Measurements from ENCODE around the gene FAM8A1. TPM values are rescaled to one million over a fixed set of nuclear protein-coding genes. Genes with fewer than 3 reads are reported as not detected.

Gene FAM8A1
- total and polyA plus RNA-seq, 2 of the 13 experiments (the other 11 are each of a cell fraction or from before 2014, with no cell fraction given), result 30.5 to 34.3 TPM

Small RNA genes lying within 50 kb of the gene (small RNA-seq; reads per million reads assigned to genes)
- 0 reads per million in 3 experiments for gene RNU6-190P (ENCODE audit: insufficient read depth in 2 of 3, insufficient read length in 3 of 3, low read depth in 2 of 3, low replicate concordance in 1 of 3)
- gene SUMO2P13 (ENCODE audit: insufficient read depth in 2 of 3, insufficient read length in 3 of 3, low read depth in 2 of 3, low replicate concordance in 1 of 3), result 0 reads per million in 3 experiments

Other genes with a start within 250 kb of the FAM8A1 start
- gene CAP2, start 206.7 kb upstream of the FAM8A1 start, total RNA-seq (2016; rRNA removed; fragmentation: Illumina TruSeq; extraction: Trizol), result 7.9 and 8.8 TPM in 2 replicates
- 35.7 and 53.1 TPM in 2 replicates for gene CAP2, start 206.7 kb upstream of the FAM8A1 start, polyA plus RNA-seq (2011; rRNA removed)
- gene NUP153, start 106.6 kb downstream of the FAM8A1 start, total RNA-seq (2016; rRNA removed; fragmentation: Illumina TruSeq; extraction: Trizol), result 55.2 and 93.0 TPM in 2 replicates
- 24.5 and 29.8 TPM in 2 replicates for gene NUP153, start 106.6 kb downstream of the FAM8A1 start, polyA plus RNA-seq (2011; rRNA removed)